Measurements from ENCODE around the gene GFOD2. TPM values are rescaled to one million over a fixed set of nuclear protein-coding genes. Genes with fewer than 3 reads are reported as not detected.

The GFOD2 gene
- total RNA-seq, 1 donor from 2014 or later, result 33.8 TPM

GRCh38 chr16:67632415-67633172 is 86.5 kb downstream of the GFOD2 start:
- Mint-ChIP-seq H3K4me3 (no peak overlapping the region), H3K9me3 (no peaks in the 10 kb centered on the region), H3K36me3 (ENCODE audit: low read depth) (peaks cover 20% of the 10 kb centered on the region), H3K27ac (ENCODE audit: unreplicated experiment) (peak overlapping the region; percentile 51), H3K27me3 (ENCODE audit: low read depth) (no peaks in the 10 kb centered on the region), H3K4me1 (no peaks in the 10 kb centered on the region)
- TF ChIP-seq CTCF (conservative IDR thresholded peaks at IDR 0.05), result no peak
- DNase-seq (ENCODE audit: low read depth, low spot score), result no peak

- Mint-ChIP-seq H3K27ac (ENCODE audit: unreplicated experiment) (no peak overlapping the region), H3K4me1 (no peaks in the 10 kb centered on the region), H3K4me3 (no peak overlapping the region), H3K36me3 (ENCODE audit: low read depth) (peaks cover 25% of the 10 kb centered on the region), H3K9me3 (no peaks in the 10 kb centered on the region), H3K27me3 (ENCODE audit: low read depth) (no peaks in the 10 kb centered on the region)
- no peak for DNase-seq (ENCODE audit: low read depth, low spot score)
- TF ChIP-seq CTCF (conservative IDR thresholded peaks at IDR 0.05), result no peak
Measured at GRCh38 chr16:67628216-67628615, 90.9 kb downstream of the GFOD2 start.

Other genes starting within 250 kb of the GFOD2 start
- 54.7 and 55.4 TPM in 2 replicates for gene ATP6V0D1, start 238.2 kb downstream of the GFOD2 start, total RNA-seq
- not detected in 2 replicates for gene AGRP, start 235.8 kb downstream of the GFOD2 start, total RNA-seq
- gene RIPOR1, start 190.5 kb downstream of the GFOD2 start, total RNA-seq, result 60.6 and 65.7 TPM in 2 replicates
- gene CTCF, start 156.8 kb downstream of the GFOD2 start, total RNA-seq, result 78.8 and 79.8 TPM in 2 replicates
- gene CARMIL2, start 74.2 kb downstream of the GFOD2 start, total RNA-seq, result 2.0 and 3.5 TPM in 2 replicates
- gene ACD, start 59.1 kb downstream of the GFOD2 start, total RNA-seq, result 39.3 and 39.8 TPM in 2 replicates
- 7.5 and 8.3 TPM in 2 replicates for gene PARD6A, start 58.4 kb downstream of the GFOD2 start, total RNA-seq
- gene ENKD1, start 52.6 kb downstream of the GFOD2 start, total RNA-seq, result 23.3 and 24.5 TPM in 2 replicates
- 1.7 and 2.0 TPM in 2 replicates for gene C16orf86, start 52.5 kb downstream of the GFOD2 start, total RNA-seq
- 21.7 and 22.1 TPM in 2 replicates for gene RANBP10, start 87.2 kb upstream of the GFOD2 start, total RNA-seq
- gene TSNAXIP1, start 87.6 kb upstream of the GFOD2 start, total RNA-seq, result 6.6 and 7.5 TPM in 2 replicates
- 46.2 and 46.7 TPM in 2 replicates for gene THAP11, start 123.0 kb upstream of the GFOD2 start, total RNA-seq
- gene NUTF2, start 127.6 kb upstream of the GFOD2 start, total RNA-seq, result 185 and 191 TPM in 2 replicates
- gene CENPT, start 128.4 kb upstream of the GFOD2 start, total RNA-seq, result 78.2 and 83.5 TPM in 2 replicates
- 100 and 101 TPM in 2 replicates for gene EDC4, start 153.7 kb upstream of the GFOD2 start, total RNA-seq
- gene NRN1L, start 165.6 kb upstream of the GFOD2 start, total RNA-seq, result 1.0 TPM in 1 of 2 replicates, not detected in the other
- 39.0 and 41.5 TPM in 2 replicates for gene PSKH1, start 173.9 kb upstream of the GFOD2 start, total RNA-seq
- gene CTRL, start 212.5 kb upstream of the GFOD2 start, total RNA-seq, result 2.5 and 3.0 TPM in 2 replicates
- gene PSMB10, start 217.5 kb upstream of the GFOD2 start, total RNA-seq, result 22.4 and 22.5 TPM in 2 replicates
- 16.6 and 17.6 TPM in 2 replicates for gene LCAT, start 224.8 kb upstream of the GFOD2 start, total RNA-seq
- gene SLC12A4, start 249.3 kb upstream of the GFOD2 start, total RNA-seq, result 36.0 and 36.8 TPM in 2 replicates

All from neural crest cell (in vitro differentiated cells).